RWPE1 (cell line): Measurements from ENCODE around the gene DDI2.

Experiments
- CTCF ChIA-PET: fragments of 350-600 bp; sonication (Branson Sonifier 250); formaldehyde crosslinking; extraction: SDS; loops from one replicate; lab custom pipeline; 2021; lab: Yijun Ruan, JAX
- POLR2A ChIA-PET: fragments of 400-600 bp; formaldehyde crosslinking; extraction: SDS; loops from one replicate; lab custom pipeline; 2020; ENCODE audit warnings: antibody characterized with exemption; ENCODE audit not compliant: low non-redundant PET; lab: Yijun Ruan, JAX
- DNase-seq: peaks from one replicate; pipeline ENCODE4 v3.0.0; 2012; ENCODE audit warnings: low spot score
- H3K27ac ChIP-seq: fragments of 450-650 bp; 2 replicates; pipeline ENCODE4 v1.5.1; 2017
- CTCF ChIP-seq: fragments of 450-650 bp; conservative IDR thresholded peaks from 2 replicates; pipeline ENCODE4 v1.5.1; 2017; ENCODE audit warnings: low read depth, mild to moderate bottlenecking

DDI2 gene

GRCh38 chr1:15618655-15619525 is 1.6 kb downstream of the DDI2 start:
- peak overlapping the region; percentile 77 for H3K27ac ChIP-seq
- no peak for TF ChIP-seq CTCF
- POLR2A ChIA-PET, result interaction anchor here (0.5 to 4.2 kb wide), 5 partner anchors 11 to 118 kb away, joined by 3 to 14 read pairs (median 4); partner anchors contain the start of gene DNAJC16
- no peak for DNase-seq
- CTCF ChIA-PET, result no interaction called here

GRCh38 chr1:15620155-15620545 is 2.9 kb downstream of the DDI2 start:
- ChIA-PET POLR2A (no interaction called here), CTCF (no interaction called here)
- TF ChIP-seq CTCF, result no peak
- peak; percentile 66 for DNase-seq
- H3K27ac ChIP-seq, result no peak overlapping the region

GRCh38 chr1:15620902-15621682 is 3.8 kb downstream of the DDI2 start:
- DNase-seq, result no peak
- no peak for TF ChIP-seq CTCF
- ChIA-PET CTCF (no interaction called here), POLR2A (interaction anchor here (0.6 kb wide), 1 partner anchor 102 kb away, joined by 7 read pairs; no protein-coding TSS in a partner anchor)
- no peak overlapping the region for H3K27ac ChIP-seq

GRCh38 chr1:15621975-15622374 is 4.7 kb downstream of the DDI2 start:
- TF ChIP-seq CTCF, result no peak
- DNase-seq, result no peak
- CTCF ChIA-PET, result interaction anchor here (1.1 kb wide), 1 partner anchor 26 kb away, joined by 10 read pairs; no protein-coding TSS in a partner anchor
- POLR2A ChIA-PET, result no interaction called here
- H3K27ac ChIP-seq, result no peak overlapping the region

- POLR2A ChIA-PET, result no interaction called here
- no peak for TF ChIP-seq CTCF
- H3K27ac ChIP-seq, result no peak overlapping the region
- no peak for DNase-seq
- CTCF ChIA-PET, result interaction anchor here (1.1 kb wide), 1 partner anchor 27 kb away, joined by 10 read pairs; no protein-coding TSS in a partner anchor
Observed at GRCh38 chr1:15622712-15623373, 5.6 kb downstream of the DDI2 start.

GRCh38 chr1:15623435-15623834 is 6.2 kb downstream of the DDI2 start:
- POLR2A ChIA-PET, result no interaction called here
- DNase-seq, result no peak
- H3K27ac ChIP-seq, result no peak overlapping the region
- no peak for TF ChIP-seq CTCF
- CTCF ChIA-PET, result no interaction called here
